K562 (cell line): ENCODE results near the gene ABHD8. TPM values are rescaled to one million over a fixed set of nuclear protein-coding genes. Genes with fewer than 3 reads are reported as not detected.

Source experiments
- ATF7 ChIP-seq: fragments of 450-650 bp; IDR thresholded peaks from 2 replicates; pipeline ENCODE4 v1.7.1; 2014; ENCODE audit warnings: mild to moderate bottlenecking, moderate library complexity
- CBX3 ChIP-seq, 2 experiments: IDR thresholded peaks; 1 replicate in 1 of 2; 2 replicates in 1 of 2; pipeline ENCODE4 v1.6.1; 2012; ENCODE audit warnings: inconsistent platforms in 2 of 2, low read length in 2 of 2, borderline replicate concordance in 1 of 2, control low read depth in 1 of 2
- CC2D1A ChIP-seq: fragments of 450-650 bp; IDR thresholded peaks from 2 replicates; pipeline ENCODE4 v1.6.1; 2017; ENCODE audit warnings: mild to moderate bottlenecking
- CREB3L1 ChIP-seq: fragments of 450-650 bp; IDR thresholded peaks from 2 replicates; pipeline ENCODE4 v1.6.1; 2014; ENCODE audit warnings: low read depth, mild to moderate bottlenecking, moderate library complexity, borderline replicate concordance
- E2F1 ChIP-seq: sonication (generic); formaldehyde crosslinking; IDR thresholded peaks from 2 replicates; pipeline ENCODE4 v1.8.1; 2023; ENCODE audit warnings: mild to moderate bottlenecking, missing genetic modification reagents, moderate library complexity
- E2F4 ChIP-seq: sonication (generic); formaldehyde crosslinking; IDR thresholded peaks from 2 replicates; pipeline ENCODE4 v1.8.0; 2022; ENCODE audit warnings: mild to moderate bottlenecking, low read depth, missing genetic modification reagents
- ETV5 ChIP-seq: sonication (generic); formaldehyde crosslinking; IDR thresholded peaks from 2 replicates; pipeline ENCODE4 v1.4.0; 2020; ENCODE audit warnings: low read depth, mild to moderate bottlenecking, missing genetic modification reagents
- ETV6 ChIP-seq, 3 experiments: fragments of 150-350 bp in 1 of 3; sonication (generic) in 1 of 3; formaldehyde crosslinking in 1 of 3; IDR thresholded peaks; 2 replicates each; pipeline versions ENCODE4 v1.6.1 to v1.8.0; 2014 to 2022; ENCODE audit warnings: borderline replicate concordance in 2 of 3, low read depth in 2 of 3, antibody characterized with exemption in 1 of 3, low read length in 1 of 3, mild to moderate bottlenecking in 1 of 3, missing genetic modification reagents in 1 of 3
- GATA2 ChIP-seq: sonication (generic); formaldehyde crosslinking; IDR thresholded peaks from 2 replicates; pipeline ENCODE4 v1.4.0; 2020; ENCODE audit warnings: mild to moderate bottlenecking, missing genetic modification reagents
- L3MBTL2 ChIP-seq: fragments of 450-650 bp; IDR thresholded peaks from 2 replicates; pipeline ENCODE4 v1.6.1; 2016; ENCODE audit warnings: mild to moderate bottlenecking, moderate library complexity
- MAZ ChIP-seq, 2 experiments: fragments of 450-650 bp in 1 of 2; sonication (generic) in 1 of 2; formaldehyde crosslinking; IDR thresholded peaks in 1 of 2; conservative IDR thresholded peaks in 1 of 2; 2 replicates each; pipeline versions ENCODE4 v1.4.0 to v1.5.0; 2020; ENCODE audit warnings: mild to moderate bottlenecking in 1 of 2, missing genetic modification reagents in 1 of 2
- MEF2D ChIP-seq: conservative IDR thresholded peaks from 2 replicates; pipeline ENCODE4 v1.6.1; 2016; ENCODE audit warnings: low read depth, missing genetic modification characterization, missing compliant biosample characterization
- MYNN ChIP-seq, 2 experiments: sonication (generic); formaldehyde crosslinking in 1 of 2; IDR thresholded peaks; 2 replicates each; pipeline versions ENCODE4 v1.5.0 to v1.6.1; 2016 to 2020; ENCODE audit warnings: antibody characterized with exemption in 1 of 2, missing genetic modification reagents in 1 of 2
- NR2C1 ChIP-seq, 2 experiments: fragments of 450-650 bp; IDR thresholded peaks; 2 replicates each; pipeline ENCODE4 v1.6.1; 2017; ENCODE audit warnings: mild to moderate bottlenecking in 2 of 2, antibody characterized with exemption in 1 of 2, inconsistent platforms in 1 of 2, missing compliant biosample characterization in 1 of 2, missing genetic modification characterization in 1 of 2
- NR2C2 ChIP-seq, 2 experiments: fragments of 200-800 bp in 1 of 2; sonication (Bioruptor generic) in 1 of 2; sonication (generic) in 1 of 2; formaldehyde crosslinking in 1 of 2; IDR thresholded peaks; 2 replicates each; pipeline versions ENCODE4 v1.6.1 to v1.8.0; 2016 to 2022; ENCODE audit warnings: mild to moderate bottlenecking in 1 of 2, missing compliant biosample characterization in 1 of 2, missing genetic modification characterization in 1 of 2, missing genetic modification reagents in 1 of 2
- RBM15 ChIP-seq: fragments of 200-400 bp; formaldehyde crosslinking; IDR thresholded peaks from 2 replicates; pipeline ENCODE4 v1.6.1; 2018; ENCODE audit warnings: mild to moderate bottlenecking, low read length, moderate library complexity; ENCODE audit not compliant: insufficient read depth
- SIRT6 ChIP-seq: IDR thresholded peaks from one replicate; pipeline ENCODE4 v1.6.1; 2012; ENCODE audit warnings: low read depth, mild to moderate bottlenecking, control low read depth, inconsistent platforms, low read length, moderate library complexity
- SNIP1 ChIP-seq: fragments of 450-650 bp; IDR thresholded peaks from 2 replicates; pipeline ENCODE4 v1.7.1; 2017; ENCODE audit warnings: low read depth, mild to moderate bottlenecking
- ZNF197 ChIP-seq: fragments of 200-800 bp; sonication (Bioruptor generic); IDR thresholded peaks from 2 replicates; pipeline ENCODE4 v1.6.1; 2016; ENCODE audit warnings: low read depth, missing genetic modification characterization, missing compliant biosample characterization
- ZNF561 ChIP-seq: fragments of 450-650 bp; formaldehyde crosslinking; conservative IDR thresholded peaks from 2 replicates; pipeline ENCODE4 v1.4.0; 2020; ENCODE audit warnings: mild to moderate bottlenecking, moderate library complexity
- polyA plus RNA-seq, 8 experiments: library from polyadenylated mRNA; depleted of rRNA in 4 of 8; stranded (reverse) in 5 of 8; unstranded in 3 of 8; fragments of >200 nt; fragmentation: Nextera tagmentation in 2 of 8; fragmentation: Illumina TruSeq in 1 of 8; extraction: Ambion mirVana in 2 of 8; extraction: Trizol in 1 of 8; gene quantifications; 2 replicates each; pipeline versions ENCODE4 v1.2.1 to v1.2.3, GENCODE V29; 2011 to 2014; ENCODE audit warnings: inconsistent platforms in 1 of 8, missing spikeins in 1 of 8
- total RNA-seq, 7 experiments: library from RNA; depleted of rRNA in 6 of 7; stranded (reverse); fragments of >200 nt in 6 of 7; fragmentation: Illumina TruSeq in 2 of 7; extraction: Trizol in 2 of 7; gene quantifications; 2 replicates each; pipeline versions ENCODE4 v1.2.1 to v1.2.3, GENCODE V29; 2011 to 2021; ENCODE audit warnings: low replicate concordance in 1 of 7

The ABHD8 gene
- total and polyA plus RNA-seq, 9 of the 15 experiments (the other 6 are each of a cell fraction or from before 2014, with no cell fraction given), result 0.04 to 6.6 (median 2.0) TPM; not detected in 1

GRCh38 chr19:17334414-17335409 lies 31.5 kb upstream of the ABHD8 start, which contains the start of gene ANO8 (continued):
- TF ChIP-seq SIRT6 (no peak), MYNN (IDR thresholded peaks at IDR 0.05) (peak; percentile 67; the same call in 1 of the 2 replicates), MYNN (CRISPR knock-in tag; IDR thresholded peaks at IDR 0.05) (no peak), MAZ (CRISPR knock-in tag; conservative IDR thresholded peaks at IDR 0.05 in 1 of 2, IDR thresholded peaks at IDR 0.05 in 1 of 2) (peak; percentile 94), ATF7 (peak; percentile 95), CC2D1A (peak; percentile 99), ZNF197 (CRISPR knock-in tag) (no peak), CREB3L1 (peak; percentile 83; the same call in 1 of the 2 replicates), NR2C2 (CRISPR knock-in tag; IDR thresholded peaks at IDR 0.05) (peak; percentile 53; the same call in 1 of the 2 replicates), NR2C2 (tag; IDR thresholded peaks at IDR 0.05) (peak; percentile 83), E2F4 (CRISPR knock-in tag) (no peak), RBM15 (no peak), MEF2D (tag) (no peak), CBX3 (IDR thresholded peaks at IDR 0.05; ENCODE audit: borderline replicate concordance in 1 of 2, low read length in 2 of 2) (peak in 1 of 2 experiments; percentile 85; a peak in 1 of 3 replicates), ETV6 (IDR thresholded peaks at IDR 0.05; ENCODE audit: borderline replicate concordance in 1 of 2, low read depth in 2 of 2, low read length in 1 of 2) (no peak), ETV6 (CRISPR knock-in tag; IDR thresholded peaks at IDR 0.05; ENCODE audit: borderline replicate concordance) (peak; percentile 81; the same call in 1 of the 2 replicates), GATA2 (CRISPR knock-in tag) (no peak), ZNF561 (CRISPR knock-in tag) (no peak), SNIP1 (peak; percentile 39; the same call in 1 of the 2 replicates), E2F1 (CRISPR knock-in tag) (peak; percentile 43; the same call in 1 of the 2 replicates), L3MBTL2 (peak; percentile 85), NR2C1 (IDR thresholded peaks at IDR 0.05) (no peak), NR2C1 (tag; IDR thresholded peaks at IDR 0.05) (no peak), ETV5 (CRISPR knock-in tag) (no peak; the same call in 1 of the 2 replicates)
